ENCODE data around the gene AGAP1.

Gene AGAP1

GRCh38 chr2:236162882-236163470 is 669.1 kb downstream of the AGAP1 start:
- DNase-seq (ENCODE audit: low read depth in 1 of 2, low spot score in 1 of 2), result no peak

- DNase-seq (ENCODE audit: low read depth in 1 of 2, low spot score in 1 of 2), result no peak
Measured at GRCh38 chr2:236163471-236164200, 669.8 kb downstream of the AGAP1 start.

GRCh38 chr2:236164201-236164924 is 670.5 kb downstream of the AGAP1 start:
- DNase-seq (ENCODE audit: low read depth in 1 of 2, low spot score in 1 of 2), result no peak

GRCh38 chr2:236164925-236165841 is 671.3 kb downstream of the AGAP1 start:
- DNase-seq (ENCODE audit: low read depth in 1 of 2, low spot score in 1 of 2), result no peak

GRCh38 chr2:236165842-236166795 is 672.3 kb downstream of the AGAP1 start:
- no peak for DNase-seq (ENCODE audit: low read depth in 1 of 2, low spot score in 1 of 2)

- DNase-seq (ENCODE audit: low read depth in 1 of 2, low spot score in 1 of 2), result no peak
Measured at GRCh38 chr2:236166796-236167296, 673.0 kb downstream of the AGAP1 start.

- no peak for DNase-seq (ENCODE audit: low read depth in 1 of 2, low spot score in 1 of 2)
Measured at GRCh38 chr2:236167297-236168109, 673.7 kb downstream of the AGAP1 start.

GRCh38 chr2:236168110-236169080 is 674.6 kb downstream of the AGAP1 start, which contains the start of gene GBX2:
Gene GBX2, minus strand, starts transcription at chr2:236168386. Its CDS starts 415 bp downstream, at chr2:236167971.
- DNase-seq (ENCODE audit: low read depth in 1 of 2, low spot score in 1 of 2), result no peak

- no peak for DNase-seq (ENCODE audit: low read depth in 1 of 2, low spot score in 1 of 2)
Measured at GRCh38 chr2:236169151-236169721, 675.4 kb downstream of the AGAP1 start.

GRCh38 chr2:236169741-236170589 is 676.1 kb downstream of the AGAP1 start:
- no peak for DNase-seq (ENCODE audit: low read depth in 1 of 2, low spot score in 1 of 2)

GRCh38 chr2:236170590-236171165 is 676.8 kb downstream of the AGAP1 start:
- no peak for DNase-seq (ENCODE audit: low read depth in 1 of 2, low spot score in 1 of 2)

GRCh38 chr2:236171181-236171679 is 677.4 kb downstream of the AGAP1 start:
- DNase-seq (ENCODE audit: low read depth in 1 of 2, low spot score in 1 of 2), result no peak

GRCh38 chr2:236171680-236172254 is 677.9 kb downstream of the AGAP1 start:
- DNase-seq (ENCODE audit: low read depth in 1 of 2, low spot score in 1 of 2), result no peak

GRCh38 chr2:236172255-236173035 is 678.6 kb downstream of the AGAP1 start:
- DNase-seq (ENCODE audit: low read depth in 1 of 2, low spot score in 1 of 2), result no peak
